Left ventricle myocardium inferior (tissue), 1 donor: ENCODE data around the gene FAM78A. TPM values are rescaled to one million over a fixed set of nuclear protein-coding genes. Genes with fewer than 3 reads are reported as not detected.
"Not testable (repeated sequence)": the region's sequence is repeated elsewhere in the genome, so short reads cannot be mapped to it uniquely, and the experiment has no call there.

ENCODE experiments used
- DNase-seq: peaks from one replicate; pipeline ENCODE4 v3.0.0-alpha.2; 2020
- H3K27ac ChIP-seq: fragments of 200-600 bp; replicated peaks from 2 replicates; pipeline ENCODE4 v1.8.0; 2021
- H3K27me3 ChIP-seq: fragments of 200-600 bp; 2 replicates; pipeline ENCODE4 v1.8.0; 2021; ENCODE audit warnings: low read depth
- H3K36me3 ChIP-seq: fragments of 200-600 bp; 2 replicates; pipeline ENCODE4 v1.8.0; 2021
- H3K4me1 ChIP-seq: fragments of 200-600 bp; 2 replicates; pipeline ENCODE4 v1.8.0; 2021
- H3K4me3 ChIP-seq: fragments of 200-600 bp; 2 replicates; pipeline ENCODE4 v1.8.0; 2021; ENCODE audit warnings: mild to moderate bottlenecking, moderate library complexity
- H3K9me3 ChIP-seq: fragments of 200-600 bp; replicated peaks from 2 replicates; pipeline ENCODE4 v1.8.0; 2021
- intact Hi-C: fragments of 100-400 bp; cut with micrococcal nuclease; formaldehyde crosslinking; loops from one replicate; pipeline ENCODE4 v1.11.0; 2022
- total RNA-seq: library from RNA; stranded (reverse); fragmentation: NEBNext Ultra II Directional; extraction: Animal tissue kit (Norgen Biotek cat#: 25700); gene quantifications from one replicate; pipeline ENCODE4 v1.2.1, GENCODE V29; 2021
- TF ChIP-seq, protein P1 (sequence below): fragments of 200-600 bp; IDR thresholded peaks from 2 replicates; pipeline ENCODE4 v1.8.0; 2021; ENCODE audit warnings: antibody characterized with exemption, mild to moderate bottlenecking, borderline replicate concordance
- donor health status: DM: no; HTN: yes; CAD: no; lungs with severe emphysema.

The FAM78A gene
- total RNA-seq, 1 donor from 2014 or later, result 47.3 TPM

DNA sequence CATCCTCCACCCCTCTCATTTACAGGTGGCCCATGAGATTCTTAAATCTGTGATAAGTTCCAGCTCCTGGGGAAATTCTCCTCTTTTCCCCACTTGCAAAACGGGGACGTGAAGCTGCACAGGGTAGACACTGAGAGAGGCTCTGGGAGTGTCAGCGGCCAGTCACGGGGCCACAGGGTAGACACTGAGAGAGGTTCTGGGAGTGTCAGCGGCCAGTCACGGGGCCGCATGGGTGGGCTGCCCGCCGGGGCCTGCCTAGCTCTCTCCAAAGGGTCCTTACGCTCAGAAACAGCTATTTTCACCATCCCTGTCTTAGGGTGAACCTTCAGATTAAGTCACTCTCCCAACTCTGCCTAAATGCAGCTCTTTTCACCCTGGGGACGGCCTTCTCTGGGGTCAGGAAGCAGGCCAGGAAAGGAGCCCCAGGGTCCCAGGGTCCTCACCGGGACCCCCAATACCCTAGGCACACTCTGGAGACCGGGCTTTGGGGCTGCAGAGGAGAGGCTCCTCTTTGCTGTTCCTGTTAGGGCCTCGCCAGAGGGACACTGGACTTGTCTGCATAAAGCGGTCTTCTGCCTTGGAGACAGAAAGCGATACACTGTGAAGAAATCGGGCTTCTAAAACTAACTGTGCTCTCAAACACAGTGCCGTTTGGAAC is 1.5 kb downstream of the FAM78A start:
- Histone ChIP-seq H3K27me3 (no peaks in the 10 kb centered on the region), H3K27ac (peak overlapping the region; percentile 99), H3K36me3 (no peaks in the 10 kb centered on the region), H3K4me1 (peaks cover 90% of the 10 kb centered on the region), H3K9me3 (no peaks in the 10 kb centered on the region), H3K4me3 (peak overlapping the region; percentile 96)
- DNase-seq, result peak; percentile 71
- intact Hi-C loops, result no loop called here
- TF ChIP-seq, protein P1, sequence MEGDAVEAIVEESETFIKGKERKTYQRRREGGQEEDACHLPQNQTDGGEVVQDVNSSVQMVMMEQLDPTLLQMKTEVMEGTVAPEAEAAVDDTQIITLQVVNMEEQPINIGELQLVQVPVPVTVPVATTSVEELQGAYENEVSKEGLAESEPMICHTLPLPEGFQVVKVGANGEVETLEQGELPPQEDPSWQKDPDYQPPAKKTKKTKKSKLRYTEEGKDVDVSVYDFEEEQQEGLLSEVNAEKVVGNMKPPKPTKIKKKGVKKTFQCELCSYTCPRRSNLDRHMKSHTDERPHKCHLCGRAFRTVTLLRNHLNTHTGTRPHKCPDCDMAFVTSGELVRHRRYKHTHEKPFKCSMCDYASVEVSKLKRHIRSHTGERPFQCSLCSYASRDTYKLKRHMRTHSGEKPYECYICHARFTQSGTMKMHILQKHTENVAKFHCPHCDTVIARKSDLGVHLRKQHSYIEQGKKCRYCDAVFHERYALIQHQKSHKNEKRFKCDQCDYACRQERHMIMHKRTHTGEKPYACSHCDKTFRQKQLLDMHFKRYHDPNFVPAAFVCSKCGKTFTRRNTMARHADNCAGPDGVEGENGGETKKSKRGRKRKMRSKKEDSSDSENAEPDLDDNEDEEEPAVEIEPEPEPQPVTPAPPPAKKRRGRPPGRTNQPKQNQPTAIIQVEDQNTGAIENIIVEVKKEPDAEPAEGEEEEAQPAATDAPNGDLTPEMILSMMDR, result no peak

DNA sequence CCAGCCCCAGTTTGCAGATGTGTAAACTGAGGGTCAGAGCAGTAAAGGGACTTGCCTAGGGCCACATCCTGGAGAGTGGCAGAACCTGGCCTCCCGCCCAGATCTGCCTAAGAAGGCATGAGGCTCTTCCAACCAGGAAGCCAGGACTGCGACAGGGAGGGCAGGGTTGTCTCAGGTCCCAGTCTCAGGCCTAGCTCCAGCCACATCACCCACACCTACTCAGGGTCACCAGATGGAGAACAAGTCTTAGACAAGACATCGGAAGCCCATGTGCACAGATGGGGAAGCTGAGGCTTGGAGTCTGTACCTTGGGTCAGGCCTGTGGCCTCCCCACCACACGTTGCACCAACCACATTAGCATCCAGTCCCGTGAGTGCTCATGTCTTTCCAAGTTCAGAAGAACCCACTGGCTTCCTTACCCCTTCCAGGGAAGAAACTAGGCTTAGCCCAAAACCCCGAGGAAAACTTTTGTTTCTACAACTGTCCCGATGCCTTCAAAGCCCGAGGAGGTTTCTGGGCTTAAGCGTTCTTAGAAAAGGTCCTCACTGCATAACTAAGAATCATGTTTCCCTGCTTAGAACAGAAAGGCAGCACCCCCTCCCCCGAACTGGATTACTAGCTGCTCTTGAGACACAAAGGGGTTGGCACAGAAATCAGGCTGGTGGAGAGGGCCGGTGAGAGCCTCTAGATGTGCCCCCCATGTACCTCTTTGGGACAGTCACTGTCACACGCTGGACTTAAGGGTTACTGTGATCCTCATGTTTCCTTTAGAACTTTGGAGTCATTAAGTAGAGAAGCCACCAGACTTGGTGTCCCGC is 2.2 kb downstream of the FAM78A start:
- intact Hi-C loops, result no loop called here
- no peaks in the 10 kb centered on the region for H3K27me3 ChIP-seq
- peaks cover 92% of the 10 kb centered on the region for H3K4me1 ChIP-seq
- no peaks in the 10 kb centered on the region for H3K36me3 ChIP-seq
- H3K27ac ChIP-seq, result peak overlapping the region; percentile 99
- DNase-seq, result no peak
- peak overlapping the region; percentile 96 for H3K4me3 ChIP-seq
- TF ChIP-seq, protein P1, result no peak
- no peaks in the 10 kb centered on the region for H3K9me3 ChIP-seq

DNA sequence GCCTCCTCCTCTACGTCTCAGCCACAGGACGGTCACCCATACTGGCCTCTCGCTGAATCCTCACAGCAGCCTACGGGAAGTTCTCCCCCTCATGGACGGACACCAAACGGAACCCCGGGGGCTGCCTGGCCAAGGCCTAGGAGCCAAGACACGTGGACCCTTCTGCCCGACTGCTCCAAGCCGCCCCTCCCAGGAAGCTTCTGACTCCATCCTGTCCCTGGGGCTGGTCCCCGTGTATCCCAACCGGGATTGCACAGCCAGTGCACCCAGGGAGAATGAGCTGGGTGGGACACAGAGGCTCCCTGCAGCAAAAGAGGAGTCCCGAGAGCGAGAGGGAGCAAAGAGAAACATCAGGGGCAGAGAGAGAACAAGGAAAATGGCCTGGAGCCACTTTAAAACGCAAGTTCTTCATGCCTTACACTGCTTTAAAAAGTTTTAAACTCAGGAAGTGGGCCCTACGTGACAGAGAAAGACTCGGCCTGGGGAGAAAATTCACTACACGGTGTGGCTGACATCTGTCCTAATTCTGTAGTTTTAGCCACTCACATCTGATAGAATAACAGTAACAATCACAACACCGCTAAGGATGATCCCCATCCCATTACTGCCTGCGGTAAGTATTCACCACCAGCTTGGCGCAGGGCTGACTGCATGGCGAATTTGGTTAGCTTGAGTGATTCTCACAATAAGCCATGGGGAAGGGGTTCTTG is 3.0 kb downstream of the FAM78A start:
- TF ChIP-seq, protein P1, result peak; percentile 25
- peak; percentile 74 for DNase-seq
- Histone ChIP-seq H3K4me3 (peak overlapping the region; percentile 96), H3K4me1 (peaks cover 92% of the 10 kb centered on the region), H3K9me3 (no peaks in the 10 kb centered on the region), H3K27me3 (no peaks in the 10 kb centered on the region), H3K27ac (peak overlapping the region; percentile 99), H3K36me3 (no peaks in the 10 kb centered on the region)
- intact Hi-C loops, result no loop called here

DNA sequence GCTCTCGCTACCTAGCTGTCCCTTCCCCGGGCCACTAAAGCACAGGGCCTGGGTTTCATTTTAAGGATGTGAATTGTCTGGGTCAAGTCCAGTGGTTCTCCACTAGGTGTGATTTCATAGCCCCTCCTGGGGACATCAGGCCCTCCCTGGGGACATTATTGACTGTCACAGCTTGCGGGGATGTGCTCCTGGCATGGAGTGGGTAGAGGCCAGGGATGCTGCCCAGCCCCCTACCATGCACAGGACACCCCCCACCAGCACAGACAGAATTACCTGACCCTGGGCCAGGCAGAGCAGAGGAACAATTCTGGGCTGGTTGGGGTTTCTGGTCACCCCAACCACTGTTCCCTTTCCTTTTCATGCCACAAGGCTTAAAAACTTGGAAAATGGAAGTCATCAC is 4.1 kb downstream of the FAM78A start:
- intact Hi-C loops, result no loop called here
- Histone ChIP-seq H3K27ac (peak overlapping the region; percentile 99), H3K4me1 (peaks cover 96% of the 10 kb centered on the region), H3K36me3 (no peaks in the 10 kb centered on the region), H3K27me3 (no peaks in the 10 kb centered on the region), H3K4me3 (peak overlapping the region; percentile 96), H3K9me3 (no peaks in the 10 kb centered on the region)
- TF ChIP-seq, protein P1, result no peak
- no peak for DNase-seq

DNA sequence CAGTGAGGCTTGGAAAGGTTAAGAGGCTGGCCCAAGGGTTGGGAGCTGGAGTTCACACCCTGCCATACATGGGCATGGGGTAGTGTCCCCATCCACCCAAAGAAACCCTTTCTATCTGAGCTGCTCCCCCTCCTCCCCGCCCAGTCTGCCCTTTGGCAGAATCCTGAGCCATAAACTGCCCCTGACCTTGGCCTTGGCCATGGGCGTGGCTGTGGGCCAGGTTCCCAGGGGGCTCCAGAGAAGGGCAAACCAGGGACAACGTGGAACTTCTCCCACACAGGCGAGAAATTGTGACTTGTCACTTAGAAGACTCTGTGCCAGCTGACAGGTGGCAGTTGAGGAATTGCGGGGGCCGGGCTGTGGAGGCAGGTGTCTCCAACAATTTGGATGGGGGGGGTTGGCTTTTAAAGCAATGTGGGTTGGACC is 4.8 kb downstream of the FAM78A start:
- Histone ChIP-seq H3K4me3 (peak overlapping the region; percentile 96), H3K9me3 (no peaks in the 10 kb centered on the region), H3K27ac (peak overlapping the region; percentile 99), H3K4me1 (peaks cover 99% of the 10 kb centered on the region), H3K36me3 (no peaks in the 10 kb centered on the region), H3K27me3 (no peaks in the 10 kb centered on the region)
- TF ChIP-seq, protein P1, result no peak
- no peak for DNase-seq
- intact Hi-C loops, result no loop called here

DNA sequence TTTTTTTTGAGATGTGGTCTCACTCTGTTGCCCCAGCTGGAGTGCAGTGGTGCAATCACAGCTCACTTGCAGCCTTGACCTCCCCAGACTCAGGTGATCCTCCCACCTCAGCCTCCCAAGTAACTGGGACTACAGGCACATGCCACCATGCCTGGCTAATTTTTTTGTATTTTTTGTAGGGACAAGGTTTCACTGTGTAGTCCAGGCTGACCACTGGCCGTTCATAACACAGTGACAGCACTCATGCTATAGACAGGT is 5.4 kb downstream of the FAM78A start:
- Histone ChIP-seq H3K4me3 (peak overlapping the region; percentile 96), H3K27ac (peak overlapping the region; percentile 99), H3K4me1 (peaks cover 99% of the 10 kb centered on the region)
- H3K27me3 ChIP-seq, H3K36me3 ChIP-seq, intact Hi-C loops, H3K9me3 ChIP-seq, DNase-seq: not testable (repeated sequence)
